CD4-positive, CD25-positive, alpha-beta regulatory T cell (primary cell): Measurements from ENCODE around the gene LGALS13. TPM values are rescaled to one million over a fixed set of nuclear protein-coding genes. Genes with fewer than 3 reads are reported as not detected.

Experiments used
- ATAC-seq, 2 donors: fragments of 150-1000 bp; cut with Tn5 transposase; one replicate each; pipeline ENCODE4 v1.10.0; 2021; ENCODE audit warnings: low read depth in 2 of 2, moderate number of reproducible peaks in 2 of 2, moderate library complexity in 1 of 2
- DNase-seq, 3 donors: peaks; one replicate each; pipeline versions ENCODE4 v3.0.0 to v3.0.0-alpha.2; 2012 to 2022; ENCODE audit warnings: mixed read lengths in 1 of 3
- H3K27ac ChIP-seq: one replicate; pipeline ENCODE4 v1.7.0; 2013; ENCODE audit warnings: mild to moderate bottlenecking, low read length; ENCODE audit not compliant: insufficient read depth, poor library complexity, severe bottlenecking
- H3K27me3 ChIP-seq: one replicate; pipeline ENCODE4 v1.7.0; 2013; ENCODE audit warnings: low read length; ENCODE audit not compliant: control insufficient read depth, insufficient read depth
- H3K36me3 ChIP-seq: one replicate; pipeline ENCODE4 v1.7.0; 2013; ENCODE audit warnings: mild to moderate bottlenecking, low read length, moderate library complexity; ENCODE audit not compliant: control insufficient read depth, insufficient read depth
- H3K4me1 ChIP-seq: 2 replicates; pipeline ENCODE4 v1.7.0; 2013; ENCODE audit warnings: mild to moderate bottlenecking, low read length; ENCODE audit not compliant: insufficient read depth, control insufficient read depth, poor library complexity, severe bottlenecking
- H3K4me3 ChIP-seq: one replicate; pipeline ENCODE4 v1.7.0; 2013; ENCODE audit warnings: low read depth, mild to moderate bottlenecking, low read length, moderate library complexity
- H3K9me3 ChIP-seq, 2 experiments: 1 replicate in 1 of 2; 2 replicates in 1 of 2; pipeline ENCODE4 v1.7.0; 2013; ENCODE audit warnings: low read length in 2 of 2, mild to moderate bottlenecking in 1 of 2, moderate library complexity in 1 of 2; ENCODE audit not compliant: control insufficient read depth in 2 of 2
- H3K27ac Mint-ChIP-seq, 3 donors: one replicate each; pipeline ENCODE4 v1.8.0; 2020 to 2022; ENCODE audit warnings: mild to moderate bottlenecking in 3 of 3, mixed read lengths in 3 of 3, moderate library complexity in 2 of 3
- H3K27me3 Mint-ChIP-seq: one replicate; pipeline ENCODE4 v1.8.0; 2022; ENCODE audit warnings: mild to moderate bottlenecking, mixed read lengths
- H3K36me3 Mint-ChIP-seq: one replicate; pipeline ENCODE4 v1.8.0; 2020; ENCODE audit warnings: mixed read lengths
- H3K4me1 Mint-ChIP-seq, 4 donors: one replicate each; pipeline ENCODE4 v1.8.0; 2020 to 2022; ENCODE audit warnings: mixed read lengths in 4 of 4, mild to moderate bottlenecking in 1 of 4
- H3K4me3 Mint-ChIP-seq, 4 donors: one replicate each; pipeline ENCODE4 v1.8.0; 2020 to 2022; ENCODE audit warnings: mild to moderate bottlenecking in 4 of 4, mixed read lengths in 4 of 4, moderate library complexity in 3 of 4
- H3K9me3 Mint-ChIP-seq, 7 donors: one replicate each; pipeline ENCODE4 v1.8.0; 2020 to 2022; ENCODE audit warnings: mixed read lengths in 7 of 7, mild to moderate bottlenecking in 3 of 7, moderate library complexity in 2 of 7
- polyA plus RNA-seq, 4 donors: library from polyadenylated mRNA; unstranded; fragments of 300-500 nt; fragmentation: Illumina TruSeq; gene quantifications; one replicate each; pipeline ENCODE4 v1.2.3, GENCODE V29; 2021
- total RNA-seq: library from RNA; stranded (reverse); gene quantifications from one replicate; pipeline ENCODE4 v1.2.3, GENCODE V29; 2022

The LGALS13 gene
- total and polyA plus RNA-seq, 5 donors from 2014 or later, result not detected

DNA sequence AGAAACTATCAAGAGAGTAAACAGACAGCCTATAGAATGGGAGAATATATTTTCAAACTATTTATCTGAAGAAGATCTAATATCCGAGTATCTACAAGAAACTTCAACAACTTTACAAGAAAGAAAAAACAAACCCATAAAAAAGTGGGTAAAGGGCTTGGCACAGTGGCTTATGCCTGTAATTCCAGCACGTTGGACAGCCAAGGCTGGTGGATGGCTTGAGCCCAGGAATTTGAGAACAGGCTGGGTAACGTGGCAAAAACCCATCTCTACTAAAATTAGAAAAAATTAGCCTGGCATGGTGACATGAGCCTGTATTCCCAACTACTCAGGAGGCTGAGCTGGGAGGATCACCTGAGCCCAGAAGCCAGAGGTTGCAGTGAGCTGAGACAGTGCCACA lies 45.6 kb downstream of the LGALS13 start:
- Histone ChIP-seq H3K4me3 (no peak overlapping the region), H3K4me1 (no peaks in the 10 kb centered on the region), H3K27ac (no peak overlapping the region), H3K9me3 (no peaks in the 10 kb centered on the region), H3K27me3 (peaks cover 7% of the 10 kb centered on the region), H3K36me3 (no peaks in the 10 kb centered on the region)
- ATAC-seq (no peak), DNase-seq (no peak)
- no peaks in the 10 kb centered on the region for H3K36me3 Mint-ChIP-seq
- peaks cover 14% of the 10 kb centered on the region for H3K27me3 Mint-ChIP-seq
- no peak overlapping the region for H3K4me3 Mint-ChIP-seq
- H3K9me3 Mint-ChIP-seq, result peaks cover 0 to 7% (median 0%) of the 10 kb centered on the region in 7 donors
- no peak overlapping the region for H3K27ac Mint-ChIP-seq
- H3K4me1 Mint-ChIP-seq, result peaks cover 0 to 2% (median 0%) of the 10 kb centered on the region in 4 donors

GRCh38 chr19:39655613-39656012 lies 53.3 kb downstream of the LGALS13 start, which contains the start of gene LGALS16:
Gene LGALS16, plus strand, starts transcription at chr19:39655913. Its CDS starts 49 bp downstream, at chr19:39655962.
- no peaks in the 10 kb centered on the region for H3K36me3 ChIP-seq
- no peaks in the 10 kb centered on the region for H3K4me1 ChIP-seq
- H3K4me3 ChIP-seq, result no peak within 1 kb of the TSS
- Mint-ChIP-seq H3K27me3 (peaks cover 8% of the 10 kb centered on the region), H3K36me3 (no peaks in the 10 kb centered on the region), H3K9me3 (peaks cover 0 to 3% (median 0%) of the 10 kb centered on the region in 7 donors), H3K27ac (no peak within 1 kb of the TSS), H3K4me3 (no peak within 1 kb of the TSS), H3K4me1 (no peaks in the 10 kb centered on the region)
- DNase-seq (no peak), ATAC-seq (no peak)
- peaks cover 1% of the 10 kb centered on the region for H3K27me3 ChIP-seq
- no peaks in the 10 kb centered on the region for H3K9me3 ChIP-seq
- no peak within 1 kb of the TSS for H3K27ac ChIP-seq

Other genes starting within 250 kb of the LGALS13 start
- 138 TPM for gene PAF1, start 211.4 kb upstream of the LGALS13 start, total RNA-seq
- gene PAF1, start 211.4 kb upstream of the LGALS13 start, polyA plus RNA-seq, result 10 to 100 TPM; 35.0 to 46.7 (median 39.0) TPM
- 65.6 TPM for gene MED29, start 211.1 kb upstream of the LGALS13 start, total RNA-seq
- gene MED29, start 211.1 kb upstream of the LGALS13 start, polyA plus RNA-seq, result 10 to 100 TPM; 53.6 to 61.4 (median 57.9) TPM
- gene ZFP36, start 195.7 kb upstream of the LGALS13 start, total RNA-seq, result 1,400 TPM
- 100 to 1,000 TPM in 3 of 4 donors, 10 to 100 TPM in 1; 89.8 to 134 (median 109) TPM for gene ZFP36, start 195.7 kb upstream of the LGALS13 start, polyA plus RNA-seq
- gene PLEKHG2, start 189.9 kb upstream of the LGALS13 start, total RNA-seq, result 209 TPM
- gene PLEKHG2, start 189.9 kb upstream of the LGALS13 start, polyA plus RNA-seq, result 1 to 10 TPM; 1.3 to 3.9 (median 3.1) TPM
- gene RPS16, start 166.6 kb upstream of the LGALS13 start, total RNA-seq, result 2,708 TPM
- 1,000 to 10,000 TPM; 1,440 to 2,367 (median 1,925) TPM for gene RPS16, start 166.6 kb upstream of the LGALS13 start, polyA plus RNA-seq
- 322 TPM for gene SUPT5H, start 156.9 kb upstream of the LGALS13 start, total RNA-seq
- gene SUPT5H, start 156.9 kb upstream of the LGALS13 start, polyA plus RNA-seq, result 10 to 100 TPM; 75.1 to 83.9 (median 82.8) TPM
- gene TIMM50, start 121.7 kb upstream of the LGALS13 start, total RNA-seq, result 45.3 TPM
- 10 to 100 TPM; 35.4 to 47.4 (median 40.2) TPM for gene TIMM50, start 121.7 kb upstream of the LGALS13 start, polyA plus RNA-seq
- gene DLL3, start 103.6 kb upstream of the LGALS13 start, total RNA-seq, result 0.17 TPM
- gene DLL3, start 103.6 kb upstream of the LGALS13 start, polyA plus RNA-seq, result under 1 TPM in 1 of 4 donors, not detected in 3; 0.13 TPM
- gene SELENOV, start 87.4 kb upstream of the LGALS13 start, total RNA-seq, result not detected
- not detected for gene SELENOV, start 87.4 kb upstream of the LGALS13 start, polyA plus RNA-seq
- gene EID2B, start 69.7 kb upstream of the LGALS13 start, total RNA-seq, result 4.8 TPM
- gene EID2B, start 69.7 kb upstream of the LGALS13 start, polyA plus RNA-seq, result 10 to 100 TPM in 3 of 4 donors, 1 to 10 TPM in 1; 7.3 to 11.3 (median 10.3) TPM
- gene EID2, start 62.4 kb upstream of the LGALS13 start, total RNA-seq, result 13.1 TPM
- 10 to 100 TPM; 20.2 to 32.7 (median 23.8) TPM for gene EID2, start 62.4 kb upstream of the LGALS13 start, polyA plus RNA-seq
- gene LGALS16, start 53.4 kb downstream of the LGALS13 start, total RNA-seq, result not detected
- gene LGALS16, start 53.4 kb downstream of the LGALS13 start, polyA plus RNA-seq, result not detected
- not detected for gene LGALS14, start 102.0 kb downstream of the LGALS13 start, total RNA-seq
- under 1 TPM in 1 of 4 donors, not detected in 3; 0.73 TPM for gene LGALS14, start 102.0 kb downstream of the LGALS13 start, polyA plus RNA-seq
- gene CLC, start 135.5 kb downstream of the LGALS13 start, total RNA-seq, result 2.9 TPM
- not detected for gene CLC, start 135.5 kb downstream of the LGALS13 start, polyA plus RNA-seq
- gene LEUTX, start 176.3 kb downstream of the LGALS13 start, total RNA-seq, result not detected
- not detected for gene LEUTX, start 176.3 kb downstream of the LGALS13 start, polyA plus RNA-seq
- 32.6 TPM for gene DYRK1B, start 231.6 kb downstream of the LGALS13 start, total RNA-seq
- gene DYRK1B, start 231.6 kb downstream of the LGALS13 start, polyA plus RNA-seq, result 10 to 100 TPM in 3 of 4 donors, 1 to 10 TPM in 1; 7.2 to 12.8 (median 10.5) TPM
- gene FBL, start 243.9 kb downstream of the LGALS13 start, total RNA-seq, result 194 TPM
- gene FBL, start 243.9 kb downstream of the LGALS13 start, polyA plus RNA-seq, result 100 to 1,000 TPM; 142 to 186 (median 166) TPM